Fibroblast of mammary gland (primary cell): ENCODE measurements around the gene U2AF2.

Experiments
- DNase-seq: peaks from one replicate; pipeline ENCODE4 v3.0.0-alpha.2; 2010; ENCODE audit warnings: low read depth
- H3K4me3 ChIP-seq: 2 replicates; pipeline ENCODE4 v1.5.1; 2011; ENCODE audit warnings: low read depth, mild to moderate bottlenecking, low read length, moderate library complexity; ENCODE audit not compliant: control insufficient read depth
- TF ChIP-seq, protein P1 (sequence below): conservative IDR thresholded peaks from 2 replicates; pipeline ENCODE4 v1.5.1; 2011; ENCODE audit warnings: low read depth, low read length, inconsistent platforms; ENCODE audit not compliant: control insufficient read depth, insufficient read depth

The U2AF2 gene

DNA sequence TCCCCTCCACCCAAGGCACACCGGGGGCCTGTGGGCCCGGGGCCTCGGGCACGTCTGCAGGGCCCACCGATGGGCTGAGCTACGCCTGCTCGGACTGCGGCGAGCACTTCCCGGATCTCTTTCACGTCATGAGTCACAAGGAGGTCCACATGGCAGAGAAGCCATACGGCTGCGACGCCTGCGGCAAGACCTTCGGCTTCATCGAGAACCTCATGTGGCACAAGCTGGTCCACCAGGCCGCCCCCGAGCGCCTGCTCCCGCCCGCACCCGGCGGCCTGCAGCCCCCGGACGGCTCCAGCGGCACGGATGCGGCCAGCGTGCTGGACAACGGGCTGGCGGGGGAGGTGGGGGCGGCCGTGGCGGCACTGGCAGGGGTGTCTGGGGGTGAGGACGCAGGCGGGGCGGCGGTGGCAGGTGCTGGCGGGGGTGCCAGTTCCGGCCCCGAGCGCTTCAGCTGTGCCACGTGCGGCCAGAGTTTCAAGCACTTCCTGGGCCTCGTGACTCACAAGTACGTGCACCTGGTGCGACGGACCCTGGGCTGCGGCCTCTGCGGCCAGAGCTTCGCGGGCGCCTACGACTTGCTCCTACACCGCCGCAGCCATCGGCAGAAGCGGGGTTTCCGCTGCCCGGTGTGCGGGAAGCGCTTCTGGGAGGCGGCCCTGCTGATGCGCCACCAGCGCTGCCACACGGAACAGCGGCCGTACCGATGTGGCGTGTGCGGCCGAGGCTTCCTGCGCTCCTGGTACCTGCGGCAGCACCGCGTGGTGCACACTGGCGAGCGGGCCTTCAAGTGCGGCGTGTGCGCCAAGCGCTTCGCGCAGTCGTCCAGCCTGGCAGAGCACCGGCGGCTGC lies 39.1 kb upstream of the U2AF2 start:
- TF ChIP-seq, protein P1, sequence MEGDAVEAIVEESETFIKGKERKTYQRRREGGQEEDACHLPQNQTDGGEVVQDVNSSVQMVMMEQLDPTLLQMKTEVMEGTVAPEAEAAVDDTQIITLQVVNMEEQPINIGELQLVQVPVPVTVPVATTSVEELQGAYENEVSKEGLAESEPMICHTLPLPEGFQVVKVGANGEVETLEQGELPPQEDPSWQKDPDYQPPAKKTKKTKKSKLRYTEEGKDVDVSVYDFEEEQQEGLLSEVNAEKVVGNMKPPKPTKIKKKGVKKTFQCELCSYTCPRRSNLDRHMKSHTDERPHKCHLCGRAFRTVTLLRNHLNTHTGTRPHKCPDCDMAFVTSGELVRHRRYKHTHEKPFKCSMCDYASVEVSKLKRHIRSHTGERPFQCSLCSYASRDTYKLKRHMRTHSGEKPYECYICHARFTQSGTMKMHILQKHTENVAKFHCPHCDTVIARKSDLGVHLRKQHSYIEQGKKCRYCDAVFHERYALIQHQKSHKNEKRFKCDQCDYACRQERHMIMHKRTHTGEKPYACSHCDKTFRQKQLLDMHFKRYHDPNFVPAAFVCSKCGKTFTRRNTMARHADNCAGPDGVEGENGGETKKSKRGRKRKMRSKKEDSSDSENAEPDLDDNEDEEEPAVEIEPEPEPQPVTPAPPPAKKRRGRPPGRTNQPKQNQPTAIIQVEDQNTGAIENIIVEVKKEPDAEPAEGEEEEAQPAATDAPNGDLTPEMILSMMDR = no peak
- no peak for DNase-seq
- no peak overlapping the region for H3K4me3 ChIP-seq

DNA sequence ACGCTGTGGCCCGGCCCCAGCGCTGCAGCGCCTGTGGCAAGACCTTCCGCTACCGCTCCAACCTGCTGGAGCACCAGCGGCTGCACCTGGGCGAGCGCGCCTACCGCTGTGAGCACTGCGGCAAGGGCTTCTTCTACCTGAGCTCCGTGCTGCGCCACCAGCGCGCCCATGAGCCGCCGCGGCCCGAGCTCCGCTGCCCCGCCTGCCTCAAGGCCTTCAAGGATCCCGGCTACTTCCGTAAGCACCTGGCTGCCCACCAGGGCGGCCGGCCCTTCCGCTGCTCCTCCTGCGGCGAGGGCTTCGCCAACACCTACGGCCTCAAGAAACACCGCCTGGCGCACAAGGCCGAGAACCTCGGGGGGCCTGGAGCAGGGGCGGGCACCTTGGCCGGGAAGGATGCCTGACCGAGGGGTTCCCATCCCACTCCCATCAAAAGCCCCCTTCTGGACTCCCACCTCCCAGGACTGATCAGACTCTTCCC lies 38.4 kb upstream of the U2AF2 start:
- no peak for DNase-seq
- no peak overlapping the region for H3K4me3 ChIP-seq
- TF ChIP-seq, protein P1 = no peak

DNA sequence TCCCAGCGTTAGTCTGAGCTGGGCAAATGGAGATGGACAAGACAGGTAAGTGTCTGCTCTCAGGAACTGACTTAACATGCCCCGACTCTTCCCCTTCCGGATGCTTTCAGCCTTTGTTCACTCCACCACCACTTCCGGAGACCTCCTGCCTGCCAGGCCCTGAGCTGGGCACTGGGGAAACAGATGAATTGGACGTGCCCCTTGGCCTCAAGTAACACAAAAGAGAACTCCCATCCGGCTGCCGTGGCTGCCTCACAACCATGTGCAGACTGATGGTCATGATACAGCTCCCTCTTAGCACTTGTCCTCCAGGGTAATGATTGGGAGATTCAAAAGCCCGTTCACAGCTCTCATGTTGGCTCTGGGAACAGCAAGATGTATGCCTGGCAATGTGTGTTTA lies 37.4 kb upstream of the U2AF2 start:
- no peak overlapping the region for H3K4me3 ChIP-seq
- DNase-seq = no peak
- TF ChIP-seq, protein P1 = no peak

DNA sequence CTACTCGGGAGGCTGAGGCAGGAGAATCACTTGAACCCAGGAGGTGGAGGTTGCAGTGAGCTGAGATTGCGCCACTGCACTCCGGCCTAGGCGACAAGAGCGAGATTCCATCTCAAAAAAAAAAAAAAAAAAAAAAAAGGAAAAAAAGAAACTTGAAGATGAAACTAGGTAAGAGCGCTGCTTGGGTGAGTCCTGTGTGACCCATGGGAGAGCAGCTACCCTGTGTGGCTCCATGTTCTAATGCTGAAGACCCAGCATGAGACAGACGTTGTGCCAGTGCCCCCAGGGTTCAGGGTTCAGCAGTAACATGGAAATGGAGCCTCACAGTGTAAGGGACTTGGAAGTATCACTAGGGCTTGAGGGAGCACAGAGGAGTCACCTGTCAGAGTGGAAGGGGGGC lies 36.4 kb upstream of the U2AF2 start:
- no peak for DNase-seq
- TF ChIP-seq, protein P1 = no peak
- no peak overlapping the region for H3K4me3 ChIP-seq

DNA sequence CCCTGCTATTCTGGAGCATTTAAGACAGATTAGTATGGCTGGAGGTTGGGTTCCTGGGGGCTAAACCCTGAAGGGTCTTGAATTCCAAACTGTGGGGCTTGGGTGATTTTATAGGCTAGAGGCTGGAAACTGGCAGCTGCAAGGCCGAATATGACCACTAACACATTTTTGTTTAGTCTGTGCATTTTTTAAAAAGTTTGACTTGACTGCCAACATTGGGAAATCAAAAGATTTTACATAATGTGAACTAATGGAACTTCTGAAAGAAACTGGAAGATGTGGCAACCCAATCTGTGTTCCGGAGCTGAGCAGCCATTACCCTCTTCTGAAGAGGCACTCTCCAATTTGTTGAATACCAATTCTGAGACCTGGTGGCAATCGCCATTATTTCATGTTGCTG lies 35.5 kb upstream of the U2AF2 start:
- no peak for DNase-seq
- TF ChIP-seq, protein P1 = no peak
- H3K4me3 ChIP-seq = no peak overlapping the region

DNA sequence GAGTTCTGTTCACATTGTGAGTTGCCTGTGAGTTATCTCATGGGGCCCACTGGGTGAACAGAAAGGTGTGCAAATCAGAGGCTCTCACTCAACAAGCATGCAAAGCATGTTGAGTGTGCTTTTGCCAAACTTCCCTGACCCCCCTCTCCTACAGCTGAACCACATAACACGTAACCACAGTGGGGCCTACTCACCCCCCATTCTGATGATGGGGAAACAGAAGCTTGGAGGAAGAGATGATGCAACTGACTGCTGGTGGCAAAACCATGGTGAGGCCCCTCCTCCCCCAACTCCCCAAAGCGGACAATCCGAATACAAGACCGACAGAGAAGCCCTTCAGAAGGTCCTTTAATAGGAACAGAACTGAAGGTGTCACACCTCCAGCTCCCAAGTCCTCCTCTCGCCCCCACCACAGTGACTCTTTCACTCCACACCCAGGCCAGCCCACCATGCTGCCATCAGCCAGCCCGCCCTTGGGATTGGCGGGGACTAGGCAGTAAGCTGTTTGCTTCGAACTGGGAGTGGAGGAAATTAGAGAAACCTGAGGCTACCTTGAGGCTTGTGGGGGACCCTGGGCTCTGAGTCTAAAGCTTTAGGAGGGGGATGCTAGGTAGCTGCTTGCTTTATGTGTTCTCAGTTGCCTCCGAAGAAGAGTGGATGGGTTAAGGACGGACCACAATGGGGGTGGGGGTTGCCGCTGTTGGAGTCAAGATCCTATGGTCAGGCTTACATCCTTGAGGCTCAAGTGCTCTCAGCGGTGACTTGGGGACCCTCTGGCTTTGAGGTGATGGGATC lies 34.2 kb upstream of the U2AF2 start:
- no peak for DNase-seq
- no peak overlapping the region for H3K4me3 ChIP-seq
- TF ChIP-seq, protein P1 = no peak
